ENCODE measurements around the gene MEGF10. TPM values are rescaled to one million over a fixed set of nuclear protein-coding genes. Genes with fewer than 3 reads are reported as not detected.
A peak's percentile ranks its signal among the peaks of the same experiment; 100 is the strongest.

MEGF10 gene
- total RNA-seq, 2 experiments from 2014 or later = not detected

DNA sequence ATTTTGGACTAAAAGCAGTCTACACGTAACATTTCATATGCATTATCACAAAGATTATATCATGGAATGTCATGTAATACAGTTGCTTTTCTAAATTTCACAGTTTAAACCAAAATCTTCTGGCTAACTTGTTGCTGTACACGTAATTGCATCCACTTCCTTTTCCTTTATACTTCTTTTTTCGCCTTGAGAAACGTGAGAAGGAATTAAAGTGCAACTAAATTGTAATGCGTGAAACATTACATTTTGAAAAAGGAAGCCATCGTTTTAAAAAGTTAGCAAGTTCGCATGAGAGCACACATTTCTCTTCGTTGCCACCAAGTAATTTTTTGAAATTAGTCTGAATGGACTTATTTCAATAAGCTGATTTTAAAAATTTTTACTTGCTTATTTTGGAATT lies 80.0 kb downstream of the MEGF10 start:
- no peaks in the 10 kb centered on the region for H3K79me2 ChIP-seq (ENCODE audit: insufficient read depth, low read depth, low read length)
- no peak overlapping the region for H3K4me2 ChIP-seq (ENCODE audit: low read length)
- no peaks in the 10 kb centered on the region for H3K9me2 ChIP-seq (ENCODE audit: insufficient read depth, low read length)
- ChIA-PET POLR2A (no interaction called here), CTCF (ENCODE audit: unreplicated experiment) (no interaction called here)
- no peak overlapping the region for H2AFZ ChIP-seq (ENCODE audit: low read length)
- H3K36me3 ChIP-seq (ENCODE audit: insufficient read depth, low read length) = no peaks in the 10 kb centered on the region
- no peak for DNase-seq (ENCODE audit: low spot score)
- no peaks in the 10 kb centered on the region for H4K20me1 ChIP-seq (ENCODE audit: insufficient read depth, low read length)
- intact Hi-C loops (cut with micrococcal nuclease; ENCODE audit: unreplicated experiment) = no loop called here
- no peaks in the 10 kb centered on the region for H3K9me3 ChIP-seq (ENCODE audit: low read length)
- no peak overlapping the region for H3K4me3 ChIP-seq (ENCODE audit: low read depth, low read length, poor library complexity, severe bottlenecking)
- TF ChIP-seq EZH2phosphoT487 (IDR thresholded peaks at IDR 0.05; ENCODE audit: borderline replicate concordance, low read depth, low read length) = no peak
- TF ChIP-seq, protein P1, sequence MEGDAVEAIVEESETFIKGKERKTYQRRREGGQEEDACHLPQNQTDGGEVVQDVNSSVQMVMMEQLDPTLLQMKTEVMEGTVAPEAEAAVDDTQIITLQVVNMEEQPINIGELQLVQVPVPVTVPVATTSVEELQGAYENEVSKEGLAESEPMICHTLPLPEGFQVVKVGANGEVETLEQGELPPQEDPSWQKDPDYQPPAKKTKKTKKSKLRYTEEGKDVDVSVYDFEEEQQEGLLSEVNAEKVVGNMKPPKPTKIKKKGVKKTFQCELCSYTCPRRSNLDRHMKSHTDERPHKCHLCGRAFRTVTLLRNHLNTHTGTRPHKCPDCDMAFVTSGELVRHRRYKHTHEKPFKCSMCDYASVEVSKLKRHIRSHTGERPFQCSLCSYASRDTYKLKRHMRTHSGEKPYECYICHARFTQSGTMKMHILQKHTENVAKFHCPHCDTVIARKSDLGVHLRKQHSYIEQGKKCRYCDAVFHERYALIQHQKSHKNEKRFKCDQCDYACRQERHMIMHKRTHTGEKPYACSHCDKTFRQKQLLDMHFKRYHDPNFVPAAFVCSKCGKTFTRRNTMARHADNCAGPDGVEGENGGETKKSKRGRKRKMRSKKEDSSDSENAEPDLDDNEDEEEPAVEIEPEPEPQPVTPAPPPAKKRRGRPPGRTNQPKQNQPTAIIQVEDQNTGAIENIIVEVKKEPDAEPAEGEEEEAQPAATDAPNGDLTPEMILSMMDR (conservative IDR thresholded peaks at IDR 0.05; ENCODE audit: low read length) = no peak
- no TSS peak for BruUV-seq (replicated peaks)
- no peak overlapping the region for H3K27ac ChIP-seq (ENCODE audit: low read depth, low read length, poor library complexity, severe bottlenecking)
- no peaks in the 10 kb centered on the region for H3K4me1 ChIP-seq (ENCODE audit: insufficient read depth, low read length, poor library complexity, severe bottlenecking)

DNA sequence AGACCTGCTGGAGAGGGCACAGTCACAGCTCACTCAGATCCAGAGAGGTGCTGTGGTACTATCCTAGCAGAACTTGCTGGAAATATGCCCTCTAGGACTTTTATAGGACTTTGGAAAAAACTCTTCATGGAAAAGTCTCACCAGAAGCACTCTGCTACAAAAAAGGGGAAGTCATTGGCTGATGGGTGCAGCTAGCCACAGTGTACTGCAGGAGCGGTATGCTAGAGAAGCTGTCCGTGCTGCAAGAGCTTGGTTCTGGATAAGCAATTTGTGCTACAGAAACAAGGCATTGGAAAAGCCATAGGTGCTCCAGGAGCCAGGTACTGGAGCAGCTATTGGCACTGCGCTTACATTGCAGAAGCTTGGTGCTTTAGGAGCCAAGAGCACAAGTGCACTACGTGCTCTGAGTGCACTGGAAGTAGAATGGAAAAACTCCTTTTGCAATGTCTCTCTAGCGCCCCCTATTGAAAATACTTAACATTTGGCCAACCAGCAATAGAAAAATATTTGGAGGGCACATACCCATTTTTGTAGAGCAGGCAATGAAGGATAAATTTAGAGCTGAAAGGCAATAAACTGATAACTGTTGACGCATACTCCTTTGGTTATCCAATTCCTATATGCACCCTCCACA lies 83.4 kb downstream of the MEGF10 start:
- ChIA-PET POLR2A (no interaction called here), CTCF (ENCODE audit: unreplicated experiment) (no interaction called here)
- no TSS peak for BruUV-seq (replicated peaks)
- TF ChIP-seq, protein P1 (conservative IDR thresholded peaks at IDR 0.05; ENCODE audit: low read length) = peak; percentile 76
- no peak for TF ChIP-seq EZH2phosphoT487 (IDR thresholded peaks at IDR 0.05; ENCODE audit: borderline replicate concordance, low read depth, low read length)
- Histone ChIP-seq H3K4me3 (ENCODE audit: low read depth, low read length, poor library complexity, severe bottlenecking) (no peak overlapping the region), H3K36me3 (ENCODE audit: insufficient read depth, low read length) (no peaks in the 10 kb centered on the region), H2AFZ (ENCODE audit: low read length) (no peak overlapping the region), H3K79me2 (ENCODE audit: insufficient read depth, low read depth, low read length) (no peaks in the 10 kb centered on the region), H3K4me2 (ENCODE audit: low read length) (no peak overlapping the region), H3K9me2 (ENCODE audit: insufficient read depth, low read length) (no peaks in the 10 kb centered on the region), H3K4me1 (ENCODE audit: insufficient read depth, low read length, poor library complexity, severe bottlenecking) (no peaks in the 10 kb centered on the region), H3K27ac (ENCODE audit: low read depth, low read length, poor library complexity, severe bottlenecking) (no peak overlapping the region), H3K9me3 (ENCODE audit: low read length) (no peaks in the 10 kb centered on the region), H4K20me1 (ENCODE audit: insufficient read depth, low read length) (no peaks in the 10 kb centered on the region)
- intact Hi-C loops (cut with micrococcal nuclease; ENCODE audit: unreplicated experiment) = no loop called here
- DNase-seq (ENCODE audit: low spot score) = peak; percentile 13

DNA sequence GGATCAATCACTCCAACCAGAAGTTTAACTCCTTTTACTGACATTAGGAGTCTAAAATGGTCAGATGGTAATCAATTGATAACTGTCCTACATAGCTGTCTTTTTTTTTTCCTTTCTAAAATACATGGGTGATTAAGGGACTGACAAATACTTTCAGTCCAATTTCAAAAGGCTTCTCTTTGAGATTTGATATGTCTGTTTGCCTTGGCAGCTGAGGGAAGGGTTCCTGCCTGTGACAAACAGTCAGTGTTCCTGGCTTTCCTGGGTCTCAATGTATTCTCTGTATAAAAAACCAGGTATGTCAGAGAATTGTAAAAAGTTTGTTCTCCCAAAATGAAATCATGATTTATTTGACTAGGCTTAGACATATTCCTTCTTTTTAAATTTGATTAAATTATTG lies 84.5 kb downstream of the MEGF10 start:
- BruUV-seq (replicated peaks) = no TSS peak
- no peak for DNase-seq (ENCODE audit: low spot score)
- no peaks in the 10 kb centered on the region for H3K9me3 ChIP-seq (ENCODE audit: low read length)
- intact Hi-C loops (cut with micrococcal nuclease; ENCODE audit: unreplicated experiment) = no loop called here
- no peaks in the 10 kb centered on the region for H3K4me1 ChIP-seq (ENCODE audit: insufficient read depth, low read length, poor library complexity, severe bottlenecking)
- CTCF ChIA-PET (ENCODE audit: unreplicated experiment) = no interaction called here
- no peak overlapping the region for H3K4me3 ChIP-seq (ENCODE audit: low read depth, low read length, poor library complexity, severe bottlenecking)
- H2AFZ ChIP-seq (ENCODE audit: low read length) = no peak overlapping the region
- no peak for TF ChIP-seq EZH2phosphoT487 (IDR thresholded peaks at IDR 0.05; ENCODE audit: borderline replicate concordance, low read depth, low read length)
- TF ChIP-seq, protein P1 (conservative IDR thresholded peaks at IDR 0.05; ENCODE audit: low read length) = no peak
- H3K27ac ChIP-seq (ENCODE audit: low read depth, low read length, poor library complexity, severe bottlenecking) = no peak overlapping the region
- H4K20me1 ChIP-seq (ENCODE audit: insufficient read depth, low read length) = no peaks in the 10 kb centered on the region
- no peaks in the 10 kb centered on the region for H3K9me2 ChIP-seq (ENCODE audit: insufficient read depth, low read length)
- POLR2A ChIA-PET = no interaction called here
- no peak overlapping the region for H3K4me2 ChIP-seq (ENCODE audit: low read length)
- no peaks in the 10 kb centered on the region for H3K36me3 ChIP-seq (ENCODE audit: insufficient read depth, low read length)
- H3K79me2 ChIP-seq (ENCODE audit: insufficient read depth, low read depth, low read length) = no peaks in the 10 kb centered on the region

Measured in OCI-LY7 (cell line).